ENCODE measurements around the gene MSL2.
"Not testable (repeated sequence)": the region's sequence is repeated elsewhere in the genome, so short reads cannot be mapped to it uniquely, and the experiment has no call there.

MSL2 gene

GRCh38 chr3:136192831-136193230 is 3.3 kb downstream of the MSL2 start:
- DNase-seq, result no peak

GRCh38 chr3:136192195-136192594 is 3.9 kb downstream of the MSL2 start:
- not testable (repeated sequence) for DNase-seq

- no peak for DNase-seq
Measured at GRCh38 chr3:136189859-136190617, 6.1 kb downstream of the MSL2 start.

GRCh38 chr3:136189043-136189442 is 7.1 kb downstream of the MSL2 start:
- no peak for DNase-seq

GRCh38 chr3:136187868-136188267 is 8.3 kb downstream of the MSL2 start:
- DNase-seq, result no peak

GRCh38 chr3:136186846-136187245 is 9.3 kb downstream of the MSL2 start:
- no peak for DNase-seq

- DNase-seq, result no peak
Measured at GRCh38 chr3:136186344-136186743, 9.8 kb downstream of the MSL2 start.

- no peak for DNase-seq
Measured at GRCh38 chr3:136184703-136185102, 11.4 kb downstream of the MSL2 start.

GRCh38 chr3:136181741-136182140 is 14.4 kb downstream of the MSL2 start:
- DNase-seq, result no peak

- DNase-seq, result no peak
Measured at GRCh38 chr3:136177876-136178275, 18.3 kb downstream of the MSL2 start.

GRCh38 chr3:136173939-136174490 is 22.1 kb downstream of the MSL2 start:
- DNase-seq, result no peak

- DNase-seq, result no peak
Measured at GRCh38 chr3:136171097-136171542, 25.0 kb downstream of the MSL2 start.

- DNase-seq, result not testable (repeated sequence)
Measured at GRCh38 chr3:136168236-136168635, 27.9 kb downstream of the MSL2 start.

GRCh38 chr3:136166507-136166906 is 29.6 kb downstream of the MSL2 start:
- no peak for DNase-seq

GRCh38 chr3:136163607-136164006 is 32.5 kb downstream of the MSL2 start:
- not testable (repeated sequence) for DNase-seq

- no peak for DNase-seq
Measured at GRCh38 chr3:136162322-136162721, 33.8 kb downstream of the MSL2 start.

GRCh38 chr3:136161516-136161915 is 34.6 kb downstream of the MSL2 start:
- no peak for DNase-seq

- DNase-seq, result no peak
Measured at GRCh38 chr3:136152963-136153362, 43.2 kb downstream of the MSL2 start.

GRCh38 chr3:136152176-136152843 is 43.8 kb downstream of the MSL2 start:
- no peak for DNase-seq

GRCh38 chr3:136151219-136151618 is 44.9 kb downstream of the MSL2 start:
- no peak for DNase-seq

GRCh38 chr3:136149667-136150066 is 46.5 kb downstream of the MSL2 start:
- no peak for DNase-seq

- no peak for DNase-seq
Measured at GRCh38 chr3:136146981-136147729, 49.0 kb downstream of the MSL2 start.

GRCh38 chr3:136144397-136144796 is 51.7 kb downstream of the MSL2 start:
- DNase-seq, result not testable (repeated sequence)
